Loucy (cell line): ENCODE results near the gene MAML3.

Experiments used
- CTCF ChIP-seq: fragments of 200-600 bp; sonication (generic); conservative IDR thresholded peaks from 2 replicates; pipeline ENCODE4 v1.5.1; 2014; ENCODE audit warnings: mild to moderate bottlenecking, antibody characterized with exemption, low read length
- EZH2phosphoT487 ChIP-seq: fragments of 200-600 bp; IDR thresholded peaks from 2 replicates; pipeline ENCODE4 v1.6.1; 2018; ENCODE audit warnings: antibody characterized with exemption, mild to moderate bottlenecking, moderate library complexity, borderline replicate concordance

DNA sequence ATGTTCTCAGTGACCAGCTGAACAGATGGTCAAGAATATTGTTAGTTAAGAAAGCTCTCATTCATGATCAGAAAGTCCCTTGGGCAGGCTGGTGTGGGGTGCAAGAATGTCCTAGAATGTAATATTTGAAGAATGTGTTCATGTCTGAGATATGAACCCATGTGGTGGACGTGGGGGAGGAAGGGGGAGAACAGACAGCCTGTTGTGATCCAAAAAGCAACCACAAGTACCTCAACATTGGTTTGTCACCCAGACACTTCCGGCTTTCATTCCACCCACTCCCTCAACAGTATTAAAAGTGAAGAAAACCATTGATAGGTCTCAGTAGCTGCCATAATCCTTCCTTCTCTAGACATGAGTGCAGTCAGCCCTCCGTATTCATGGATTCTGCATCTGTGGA, 82.2 kb downstream of the MAML3 start:
- no peak for TF ChIP-seq CTCF
- no peak for TF ChIP-seq EZH2phosphoT487
